ENCODE measurements around the gene PLCD3. TPM values are rescaled to one million over a fixed set of nuclear protein-coding genes. Genes with fewer than 3 reads are reported as not detected.

PLCD3 gene
- total and polyA plus RNA-seq, 2 of the 8 experiments (the other 6 are each of a cell fraction or from before 2014, with no cell fraction given): 26.5 to 48.1 TPM

GRCh38 chr17:45098081-45098868, 34.0 kb downstream of the PLCD3 start:
- no peak for FAIRE-seq
- ChIA-PET CTCF (ENCODE audit: partially characterized antibody) (interaction anchor here (0.7 to 7.5 kb wide), 39 partner anchors 9 to 363 kb away, joined by 3 to 69 read pairs (median 5); partner anchors contain the start of genes ACBD4 and PLCD3), POLR2A (ENCODE audit: partially characterized antibody) (interaction anchor here (1.2 to 1.7 kb wide), 6 partner anchors 13 to 187 kb away, joined by 3 to 7 read pairs (median 4); no protein-coding TSS in a partner anchor)

More at GRCh38 chr17:45098081-45098868, 34.0 kb downstream of the PLCD3 start:
- Histone ChIP-seq H3K56ac (replicated peaks; ENCODE audit: insufficient read length, low read depth, low read length) (no peak overlapping the region), H4K5ac (ENCODE audit: insufficient read length, low read depth, low read length) (no peak overlapping the region), H3K18ac (ENCODE audit: extremely low read depth, low read length) (no peak overlapping the region), H3K4me1 (replicated peaks in 1 of 4; ENCODE audit: control insufficient read depth in 3 of 4, insufficient read depth in 4 of 4, low read length in 3 of 4) (no peaks in the 10 kb centered on the region; a peak in 1 of 7 replicates), H2BK5ac (ENCODE audit: low read depth, low read length) (no peak overlapping the region), H2BK12ac (ENCODE audit: low read depth, low read length) (no peak overlapping the region), H3K4me3 (ENCODE audit: extremely low read depth in 1 of 4, insufficient read depth in 2 of 4, low read depth in 3 of 4, low read length in 4 of 4) (no peak overlapping the region), H2AFZ (ENCODE audit: low read length) (no peak overlapping the region), H2AK5ac (ENCODE audit: low read depth, low read length) (no peak overlapping the region), H2BK20ac (ENCODE audit: low read length) (no peak overlapping the region), H3K9ac (replicated peaks in 1 of 4; ENCODE audit: extremely low read depth in 1 of 4, low read depth in 3 of 4, low read length in 3 of 4) (no peak overlapping the region), H3K27ac (ENCODE audit: low read depth, low read length) (no peak overlapping the region), H3K36me3 (ENCODE audit: control insufficient read depth in 2 of 4, insufficient read depth in 4 of 4, low read length in 3 of 4) (peaks cover 31 to 63% (median 56%) of the 10 kb centered on the region in 4 experiments), H3K4me2 (ENCODE audit: insufficient read depth in 1 of 2, low read depth in 2 of 2, low read length in 2 of 2) (no peak overlapping the region), H2BK120ac (replicated peaks; ENCODE audit: low read depth, low read length) (no peak overlapping the region), H3K27me3 (replicated peaks in 1 of 4; ENCODE audit: control insufficient read depth in 3 of 4, extremely low read depth in 1 of 4, insufficient read depth in 3 of 4, low read length in 3 of 4) (no peaks in the 10 kb centered on the region), H2BK15ac (ENCODE audit: low read length) (no peak overlapping the region), H4K8ac (ENCODE audit: extremely low read depth, insufficient read depth, low read length) (no peak overlapping the region), H3K9me3 (ENCODE audit: insufficient read depth in 2 of 2, low read depth in 1 of 2, low read length in 1 of 2) (no peaks in the 10 kb centered on the region), H3K23me2 (ENCODE audit: low read depth, low read length) (no peaks in the 10 kb centered on the region), H4K20me1 (replicated peaks in 1 of 2; ENCODE audit: control insufficient read depth in 1 of 2, insufficient read depth in 2 of 2, low read length in 2 of 2) (peaks cover 0 to 9% of the 10 kb centered on the region in 2 experiments), H3K79me1 (ENCODE audit: low read depth, low read length) (no peaks in the 10 kb centered on the region; the same call in 1 of the 2 replicates), H3K4ac (replicated peaks; ENCODE audit: insufficient read length, low read depth, low read length) (no peak overlapping the region), H4K91ac (replicated peaks; ENCODE audit: insufficient read length, low read length) (no peak overlapping the region), H3K14ac (ENCODE audit: insufficient read length) (no peak overlapping the region), H3K79me2 (ENCODE audit: control insufficient read depth in 1 of 2, insufficient read depth in 2 of 2, low read length in 2 of 2) (no peaks in the 10 kb centered on the region), H3K23ac (ENCODE audit: insufficient read length) (no peak overlapping the region)
- DNase-seq (ENCODE audit: low read depth in 1 of 2, low spot score in 2 of 2): no peak
- TF ChIP-seq, protein P1, sequence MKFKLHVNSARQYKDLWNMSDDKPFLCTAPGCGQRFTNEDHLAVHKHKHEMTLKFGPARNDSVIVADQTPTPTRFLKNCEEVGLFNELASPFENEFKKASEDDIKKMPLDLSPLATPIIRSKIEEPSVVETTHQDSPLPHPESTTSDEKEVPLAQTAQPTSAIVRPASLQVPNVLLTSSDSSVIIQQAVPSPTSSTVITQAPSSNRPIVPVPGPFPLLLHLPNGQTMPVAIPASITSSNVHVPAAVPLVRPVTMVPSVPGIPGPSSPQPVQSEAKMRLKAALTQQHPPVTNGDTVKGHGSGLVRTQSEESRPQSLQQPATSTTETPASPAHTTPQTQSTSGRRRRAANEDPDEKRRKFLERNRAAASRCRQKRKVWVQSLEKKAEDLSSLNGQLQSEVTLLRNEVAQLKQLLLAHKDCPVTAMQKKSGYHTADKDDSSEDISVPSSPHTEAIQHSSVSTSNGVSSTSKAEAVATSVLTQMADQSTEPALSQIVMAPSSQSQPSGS (IDR thresholded peaks at IDR 0.05; ENCODE audit: low read length): no peak
- TF ChIP-seq BCL11A (IDR thresholded peaks at IDR 0.05; ENCODE audit: low read depth in 2 of 2, low read length in 2 of 2) (no peak), ZNF274 (IDR thresholded peaks at IDR 0.05; ENCODE audit: borderline replicate concordance, extremely low read depth, low read length) (no peak), SIN3A (conservative IDR thresholded peaks at IDR 0.05 in 1 of 2, IDR thresholded peaks at IDR 0.05 in 1 of 2; ENCODE audit: low read depth in 1 of 2, low read length in 2 of 2) (no peak), SAP30 (IDR thresholded peaks at IDR 0.05; ENCODE audit: insufficient read depth, insufficient replicate concordance, low read length) (no peak), CHD2 (IDR thresholded peaks at IDR 0.05; ENCODE audit: low read length) (no peak), SRF (IDR thresholded peaks at IDR 0.05; ENCODE audit: low read depth, low read length) (no peak)
- WGBS, 2 experiments (ENCODE audit: extremely low coverage in 1 of 2, insufficient coverage in 1 of 2, insufficient read length in 1 of 2, insufficient replicate concordance in 2 of 2, low coverage in 1 of 2, low lambda C conversion rate in 2 of 2, missing lambda C conversion rate in 1 of 2): 92% methylated on average over 13 of the region's 13 CpGs; no CpG with 5 or more reads in 1 of the 2 experiments
